ENCODE results near the gene ADM2. TPM values are rescaled to one million over a fixed set of nuclear protein-coding genes. Genes with fewer than 3 reads are reported as not detected.
"Not testable (repeated sequence)": the region's sequence is repeated elsewhere in the genome, so short reads cannot be mapped to it uniquely, and the experiment has no call there.

The ADM2 gene, protein sequence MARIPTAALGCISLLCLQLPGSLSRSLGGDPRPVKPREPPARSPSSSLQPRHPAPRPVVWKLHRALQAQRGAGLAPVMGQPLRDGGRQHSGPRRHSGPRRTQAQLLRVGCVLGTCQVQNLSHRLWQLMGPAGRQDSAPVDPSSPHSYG
- polyA plus RNA-seq (ENCODE audit: insufficient read depth in 1 of 5, insufficient read length in 5 of 5, low replicate concordance in 1 of 5) = under 1 TPM; 0.21 to 0.85 (median 0.37) TPM
- long read RNA-seq, donor 1 = 0 reads
- long read RNA-seq, donor 2 = 0 reads
- long read RNA-seq, donor 3 = 0 reads
- long read RNA-seq, donor 4, partial matches to known transcripts = 0 of 1 reads
- long read RNA-seq, donor 4, other reads (novel, unspliced or antisense) = 0 of 1 reads
- long read RNA-seq, donor 5, full-length matches to known transcripts = 2 of 2 reads
- long read RNA-seq, donor 5, partial matches to known transcripts = 0 of 2 reads
- long read RNA-seq, donor 5, other reads (novel, unspliced or antisense) = 0 of 2 reads
- long read RNA-seq, donor 6, full-length matches to known transcripts = 1 of 1 reads
- long read RNA-seq, donor 6, partial matches to known transcripts = 0 of 1 reads
- long read RNA-seq, donor 6, other reads (novel, unspliced or antisense) = 0 of 1 reads
- long read RNA-seq, donor 7 = 0 reads
- long read RNA-seq, donor 8 = 0 reads

DNA sequence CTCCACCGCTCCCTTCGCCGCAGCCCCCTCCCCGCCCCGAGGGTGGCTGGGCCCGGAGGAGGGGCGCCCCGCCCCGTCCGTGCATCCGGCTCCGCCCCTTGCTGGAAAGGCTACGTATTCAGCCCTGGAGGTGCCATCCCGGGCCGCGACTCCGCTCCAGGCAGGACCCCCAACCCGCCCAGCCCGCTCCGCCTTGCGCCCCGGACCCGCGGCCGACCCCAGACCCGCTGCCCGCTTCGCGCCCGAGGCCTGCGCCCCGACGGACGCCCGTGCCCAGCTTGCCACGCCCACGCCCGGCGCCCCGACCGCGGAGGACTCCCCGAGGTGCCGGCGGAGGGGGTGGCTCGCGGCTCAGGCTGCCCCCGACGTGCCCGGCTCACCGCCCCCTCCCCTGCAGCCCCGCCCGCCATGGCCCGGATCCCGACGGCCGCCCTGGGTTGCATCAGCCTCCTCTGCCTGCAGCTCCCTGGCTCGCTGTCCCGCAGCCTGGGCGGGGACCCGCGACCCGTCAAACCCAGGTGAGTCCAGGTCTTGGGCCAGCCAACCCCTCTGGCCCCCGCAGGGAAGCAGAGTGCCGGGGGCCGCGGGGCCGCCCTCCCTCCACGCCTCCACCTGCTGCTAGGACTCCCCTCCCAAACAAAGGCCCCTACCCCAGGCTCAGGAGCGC is at the start of gene ADM2:
Gene ADM2 (plus strand): TSS at position 104 of the 667 bp plus-strand sequence. CDS start 305 bp downstream, at position 409.
- DNase-seq = peak in 1 of 2 donors; percentile 25

DNA sequence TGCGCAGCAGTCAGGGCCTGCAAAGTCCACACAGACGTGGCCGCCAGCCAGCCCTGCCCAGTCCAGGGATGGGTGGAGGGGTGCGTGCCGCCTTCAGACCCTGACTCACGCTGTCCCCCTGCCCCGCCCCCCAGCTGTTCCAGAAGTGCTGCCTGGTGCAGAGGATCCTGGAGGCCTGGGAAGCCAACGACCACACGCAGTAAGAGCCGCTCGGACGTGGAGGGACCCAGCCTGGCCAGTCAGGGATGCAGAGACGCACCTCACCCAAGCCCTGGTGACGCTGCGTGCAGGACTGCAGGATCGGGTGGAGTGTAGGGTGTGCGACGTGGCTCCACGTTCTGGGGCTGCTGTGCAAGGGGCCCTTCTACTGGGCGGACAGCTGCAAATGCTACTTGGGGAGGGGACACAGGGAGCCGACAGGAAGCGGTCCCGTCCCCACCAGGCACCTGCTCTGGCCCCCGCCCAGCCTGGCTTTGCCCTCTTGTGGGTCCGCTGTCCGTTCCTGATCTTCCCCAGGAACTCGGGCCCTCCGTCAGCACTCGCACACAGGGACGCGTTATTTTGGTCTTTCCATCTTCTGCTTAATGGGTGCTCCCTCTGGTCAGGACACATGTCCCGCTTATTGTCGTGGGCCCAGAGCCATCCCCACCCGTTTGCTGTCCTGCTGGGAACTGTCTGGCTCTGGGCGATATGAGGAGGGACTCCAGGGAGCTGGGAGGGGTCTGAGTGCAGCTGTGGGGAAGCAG is 49.0 kb upstream of the ADM2 start:
- DNase-seq = no peak

- DNase-seq = not testable (repeated sequence)
Measured at GRCh38 chr22:50432877-50433510, 48.3 kb upstream of the ADM2 start.

DNA sequence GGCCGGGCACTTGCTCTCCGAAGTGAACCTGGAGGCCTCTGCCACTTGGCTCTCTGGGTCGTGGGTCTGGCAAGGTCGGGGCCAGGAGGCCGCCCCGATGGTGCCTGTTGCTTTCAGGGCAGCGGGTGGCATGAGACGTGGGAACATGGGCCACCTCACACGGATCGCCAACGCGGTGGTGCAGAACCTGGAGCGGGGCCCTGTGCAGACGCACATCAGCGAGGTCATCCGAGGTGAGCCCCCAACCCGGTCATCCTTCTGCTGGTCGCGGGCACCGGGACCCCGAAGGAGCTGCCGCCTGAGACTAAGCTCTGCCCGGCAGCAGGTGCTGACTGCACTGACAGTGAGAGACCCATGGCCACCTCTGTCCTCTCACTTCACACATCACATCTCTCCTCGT is 46.5 kb upstream of the ADM2 start:
- DNase-seq = no peak

- no peak for DNase-seq
Measured at GRCh38 chr22:50435291-50436014, 45.9 kb upstream of the ADM2 start.

DNA sequence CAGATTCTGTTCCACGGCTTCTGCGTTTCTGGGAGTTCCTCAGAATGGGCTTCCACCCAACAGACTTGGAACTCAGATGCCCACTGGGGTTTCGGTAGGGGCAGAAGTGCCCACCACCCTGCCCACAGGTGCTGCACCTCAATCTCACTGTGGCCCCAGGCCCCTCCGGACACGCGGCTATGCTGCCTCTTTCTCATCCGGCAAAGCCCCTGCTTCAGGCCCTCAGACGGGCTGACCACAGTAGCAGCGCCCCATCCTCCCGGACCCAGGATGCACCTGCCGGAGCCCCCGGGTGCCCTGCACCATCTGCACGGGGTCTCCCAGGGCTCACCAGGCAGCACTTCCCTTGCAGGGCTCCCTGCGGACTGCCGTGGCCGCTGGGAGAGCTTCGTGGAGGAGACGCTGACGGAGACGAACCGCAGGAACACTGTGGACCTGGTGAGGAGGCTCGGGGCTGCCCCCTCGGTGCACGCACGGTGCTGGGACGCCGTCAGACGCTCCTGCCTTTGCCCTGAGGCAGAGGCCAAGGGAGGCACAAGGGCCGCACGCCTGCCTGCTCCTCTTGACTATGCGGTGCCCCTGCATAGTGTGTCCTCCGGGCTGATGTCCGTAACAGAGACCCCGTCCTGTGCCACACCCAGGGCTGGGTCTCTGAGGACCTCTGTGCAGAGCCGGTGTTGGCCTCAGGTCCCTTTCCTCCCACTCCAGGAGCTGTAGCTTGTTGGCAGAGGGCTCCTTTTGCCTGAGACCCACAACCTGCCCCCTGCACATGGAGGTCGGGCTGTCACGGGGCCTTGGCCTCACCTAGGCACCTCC is 45.1 kb upstream of the ADM2 start:
- no peak for DNase-seq

- DNase-seq = no peak
Measured at GRCh38 chr22:50436841-50437341, 44.5 kb upstream of the ADM2 start.

- no peak for DNase-seq
Measured at GRCh38 chr22:50437511-50438304, 43.6 kb upstream of the ADM2 start.

- no peak for DNase-seq
Measured at GRCh38 chr22:50438305-50439275, 42.8 kb upstream of the ADM2 start.

GRCh38 chr22:50439314-50439870 is 42.0 kb upstream of the ADM2 start:
- DNase-seq = no peak

- no peak for DNase-seq
Measured at GRCh38 chr22:50439871-50440331, 41.4 kb upstream of the ADM2 start.

DNA sequence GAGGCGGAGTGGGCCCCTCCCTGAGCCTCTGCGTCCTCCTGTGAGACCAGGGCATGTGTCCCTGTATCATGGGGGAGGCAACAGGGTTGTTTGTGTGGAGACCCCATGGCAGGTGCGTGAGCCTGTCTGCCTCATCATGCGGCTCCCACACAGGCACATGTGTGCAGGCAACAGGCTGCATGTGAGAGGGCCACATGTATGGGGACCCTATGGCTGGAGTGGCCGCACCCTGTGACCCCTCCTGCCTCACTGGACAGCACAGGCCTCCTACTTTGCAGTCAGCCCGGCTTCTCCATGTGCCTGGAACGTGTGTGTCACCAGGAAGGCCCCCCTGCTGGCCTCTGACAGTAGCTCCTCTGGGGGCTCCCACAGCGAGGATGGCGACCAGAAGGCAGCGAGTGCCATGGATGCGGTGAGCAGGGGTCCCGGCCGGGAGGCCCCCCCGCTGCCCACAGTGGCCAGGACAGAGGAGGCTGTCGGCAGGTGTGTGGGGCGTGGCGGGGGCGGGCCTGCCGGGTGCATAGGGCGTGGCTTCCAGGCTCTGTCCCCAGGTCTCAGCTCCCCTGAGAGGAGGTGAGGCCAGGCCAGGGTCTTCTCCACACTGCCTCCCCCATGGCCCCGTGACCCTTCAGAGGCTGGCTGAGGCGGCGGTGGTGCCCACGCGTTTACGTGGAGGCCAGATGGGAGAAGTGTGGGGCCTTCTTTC is 40.6 kb upstream of the ADM2 start:
- DNase-seq = no peak

DNA sequence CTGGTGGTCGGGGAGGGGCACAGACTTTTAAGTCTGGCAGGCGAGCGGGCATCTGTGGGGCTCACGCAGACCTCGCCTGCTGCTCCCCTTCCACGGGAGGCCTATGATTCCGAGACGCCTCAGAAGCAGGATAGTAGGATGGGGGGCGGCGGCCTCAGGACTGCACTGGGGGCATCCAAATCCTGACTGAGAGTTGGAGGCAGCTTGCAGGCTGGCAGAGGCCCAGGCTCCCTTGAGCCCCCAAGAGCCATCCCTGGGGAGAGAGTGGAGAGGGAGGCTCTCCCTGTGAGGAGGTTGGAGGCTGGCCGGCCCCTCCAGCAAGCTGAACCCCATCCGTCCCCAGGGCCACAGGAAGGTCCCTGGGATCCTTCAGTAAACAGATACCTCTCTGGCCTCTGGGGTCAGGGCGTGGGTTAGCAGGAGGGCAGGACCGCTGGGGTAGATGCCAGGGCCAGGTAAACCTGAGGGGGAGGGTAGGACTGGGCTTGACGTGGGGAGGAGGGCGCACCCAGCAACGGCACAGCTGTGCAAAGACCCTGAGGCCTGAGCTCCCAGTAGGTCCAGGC is 39.8 kb upstream of the ADM2 start:
- DNase-seq = no peak

DNA sequence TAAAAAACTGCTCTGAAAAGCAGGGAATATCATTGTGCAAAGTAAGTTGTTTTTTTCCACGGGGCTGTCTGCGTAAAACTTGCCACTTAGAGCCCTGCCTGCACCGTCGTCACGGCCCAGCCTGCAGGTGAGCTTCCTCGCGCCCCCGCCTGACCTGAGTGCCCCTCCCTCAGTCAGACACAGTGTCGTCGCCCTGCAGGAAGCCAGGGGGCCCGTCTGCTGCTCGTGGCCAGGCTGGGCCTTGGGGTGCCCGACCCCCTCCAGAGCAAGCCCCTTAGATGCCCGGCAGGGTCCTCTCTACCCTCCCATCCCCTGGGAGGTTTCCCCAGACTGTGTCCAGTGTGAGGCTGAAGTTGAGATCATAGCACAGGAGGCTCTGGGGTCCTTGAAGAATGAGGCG is 38.1 kb upstream of the ADM2 start:
- no peak for DNase-seq

GRCh38 chr22:50443801-50444625 is 37.3 kb upstream of the ADM2 start:
- no peak for DNase-seq

Data from right lung (tissue), 10 donors.